GM23338 (cell line): ENCODE data around the gene TMEM116. TPM values are rescaled to one million over a fixed set of nuclear protein-coding genes. Genes with fewer than 3 reads are reported as not detected.

Experiments used
- ATAC-seq: fragments of 200-7000 bp; cut with Tn5 transposase; 3 replicates; pipeline ENCODE4 v1.9.1; 2020
- DNase-seq: peaks from one replicate; pipeline ENCODE4 v3.0.0-alpha.2; 2015; ENCODE audit warnings: low spot score
- H2AFZ ChIP-seq: fragments of 200-600 bp; sonication (generic); 2 replicates; pipeline ENCODE4 v1.8.0; 2016; ENCODE audit warnings: antibody characterized with exemption, mild to moderate bottlenecking, moderate library complexity
- H3F3A ChIP-seq: fragments of 200-600 bp; sonication (generic); replicated peaks from 2 replicates; pipeline ENCODE4 v1.8.0; 2017; ENCODE audit warnings: antibody characterized with exemption, mixed run types, low read depth
- H3K27ac ChIP-seq: fragments of 200-600 bp; sonication (generic); 2 replicates; pipeline ENCODE4 v1.6.1; 2016; ENCODE audit warnings: low read depth
- H3K27me3 ChIP-seq: fragments of 200-600 bp; sonication (generic); 2 replicates; pipeline ENCODE4 v1.8.0; 2016; ENCODE audit warnings: mild to moderate bottlenecking, mixed run types, moderate library complexity; ENCODE audit not compliant: insufficient read depth
- H3K36me3 ChIP-seq: fragments of 200-600 bp; sonication (generic); 2 replicates; pipeline ENCODE4 v1.8.0; 2016; ENCODE audit warnings: mild to moderate bottlenecking; ENCODE audit not compliant: insufficient read depth
- H3K4me1 ChIP-seq: fragments of 200-600 bp; sonication (generic); 2 replicates; pipeline ENCODE4 v1.8.0; 2016; ENCODE audit warnings: mild to moderate bottlenecking, moderate library complexity; ENCODE audit not compliant: insufficient read depth
- H3K4me2 ChIP-seq: fragments of 200-600 bp; sonication (generic); 2 replicates; pipeline ENCODE4 v1.7.1; 2017; ENCODE audit warnings: mixed run types
- H3K4me3 ChIP-seq: fragments of 200-600 bp; sonication (generic); 2 replicates; pipeline ENCODE4 v1.6.1; 2016; ENCODE audit warnings: mixed run types
- H3K79me2 ChIP-seq: fragments of 200-600 bp; sonication (generic); replicated peaks from 2 replicates; pipeline ENCODE4 v1.8.0; 2017; ENCODE audit warnings: mild to moderate bottlenecking; ENCODE audit not compliant: insufficient read depth
- H3K9me2 ChIP-seq: fragments of 200-600 bp; sonication (generic); 2 replicates; pipeline ENCODE4 v1.8.0; 2017; ENCODE audit not compliant: insufficient read depth
- H4K20me1 ChIP-seq: fragments of 200-600 bp; sonication (generic); replicated peaks from 2 replicates; pipeline ENCODE4 v1.8.0; 2017; ENCODE audit warnings: mild to moderate bottlenecking; ENCODE audit not compliant: insufficient read depth
- H3K27ac Mint-ChIP-seq: 2 replicates; pipeline ENCODE4 v1.8.0; 2020; ENCODE audit warnings: inconsistent platforms, mild to moderate bottlenecking, moderate library complexity, mixed read lengths
- H3K27me3 Mint-ChIP-seq: 3 replicates; pipeline ENCODE4 v1.8.0; 2022; ENCODE audit warnings: low read depth, mild to moderate bottlenecking, moderate library complexity, mixed read lengths, inconsistent platforms; ENCODE audit not compliant: insufficient read depth, poor library complexity
- H3K36me3 Mint-ChIP-seq: 3 replicates; pipeline ENCODE4 v1.8.0; 2021; ENCODE audit warnings: low read depth, mild to moderate bottlenecking, inconsistent platforms, moderate library complexity, mixed read lengths
- H3K4me1 Mint-ChIP-seq: 3 replicates; pipeline ENCODE4 v1.8.0; 2020; ENCODE audit warnings: mild to moderate bottlenecking, inconsistent platforms, mixed read lengths
- H3K4me3 Mint-ChIP-seq: 3 replicates; pipeline ENCODE4 v1.8.0; 2021; ENCODE audit warnings: moderate library complexity, mild to moderate bottlenecking, inconsistent platforms, mixed read lengths
- H3K9me3 Mint-ChIP-seq: 3 replicates; pipeline ENCODE4 v1.8.0; 2020; ENCODE audit warnings: moderate library complexity, mild to moderate bottlenecking, inconsistent platforms, mixed read lengths
- EZH2 ChIP-seq: fragments of 200-600 bp; sonication (generic); IDR thresholded peaks from one replicate; pipeline ENCODE4 v1.8.0; 2017; ENCODE audit warnings: antibody characterized with exemption, mild to moderate bottlenecking, low read depth; ENCODE audit not compliant: unreplicated experiment
- JUNB ChIP-seq: IDR thresholded peaks from one replicate; pipeline ENCODE4 v1.6.1; 2016; ENCODE audit warnings: antibody characterized with exemption; ENCODE audit not compliant: unreplicated experiment
- NANOG ChIP-seq: IDR thresholded peaks from 2 replicates; pipeline ENCODE4 v1.6.1; 2016; ENCODE audit warnings: antibody characterized with exemption, borderline replicate concordance
- STAT1 ChIP-seq: IDR thresholded peaks from one replicate; pipeline ENCODE4 v1.6.1; 2016; ENCODE audit warnings: antibody characterized with exemption; ENCODE audit not compliant: unreplicated experiment
- ZNF114 ChIP-seq: fragments of 250-450 bp; sonication (Bioruptor Pico); IDR thresholded peaks from 2 replicates; pipeline ENCODE4 v1.5.0; 2020; ENCODE audit warnings: mild to moderate bottlenecking, moderate library complexity
- ZNF331 ChIP-seq: fragments of 250-450 bp; sonication (Bioruptor Pico); IDR thresholded peaks from 2 replicates; pipeline ENCODE4 v1.5.0; 2020; ENCODE audit warnings: low read depth, mild to moderate bottlenecking, moderate library complexity
- polyA plus RNA-seq: library from polyadenylated mRNA; unstranded; fragments of >200 nt; fragmentation: Nextera tagmentation; extraction: Ambion mirVana; gene quantifications from 2 replicates; pipeline ENCODE4 v1.2.1, GENCODE V29; 2016
- total RNA-seq: library from RNA; depleted of rRNA; stranded (reverse); fragments of >200 nt; shearing (Covaris generic); gene quantifications from 2 replicates; pipeline ENCODE4 v1.2.3, GENCODE V29; 2014
- TF ChIP-seq, protein P1 (sequence below): IDR thresholded peaks from 2 replicates; pipeline ENCODE4 v1.6.1; 2016; ENCODE audit warnings: antibody characterized with exemption
- TF ChIP-seq, protein P2 (sequence below): fragments of 250-450 bp; sonication (Bioruptor Pico); IDR thresholded peaks from 2 replicates; pipeline ENCODE4 v1.5.0; 2020; ENCODE audit warnings: mild to moderate bottlenecking, moderate library complexity
- TF ChIP-seq, protein P3 (sequence below): IDR thresholded peaks from one replicate; pipeline ENCODE4 v1.6.1; 2018; ENCODE audit warnings: antibody characterized with exemption; ENCODE audit not compliant: unreplicated experiment

Gene TMEM116
- total and polyA plus RNA-seq, 2 experiments from 2014 or later: 8.0 to 10.4 TPM

DNA sequence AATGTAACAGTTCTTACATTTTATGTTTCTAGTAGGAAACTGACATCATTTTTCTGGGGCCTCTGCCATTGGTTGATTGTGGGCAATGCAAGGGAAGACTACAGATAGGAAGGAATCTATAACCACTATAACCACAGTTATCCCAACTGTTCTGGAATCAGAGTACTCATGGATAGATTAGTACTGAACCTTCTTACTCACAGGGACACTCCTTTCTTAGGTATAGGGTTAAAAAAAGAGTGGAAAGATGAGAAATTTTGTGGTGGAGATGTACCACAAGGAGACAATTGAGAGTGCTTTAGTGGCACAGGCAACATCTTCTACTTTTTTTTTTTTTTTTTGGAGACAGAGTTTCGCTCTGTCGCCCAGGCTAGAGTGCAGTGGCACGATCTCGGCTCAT, 21.0 kb downstream of the TMEM116 start (continued):
- TF ChIP-seq, protein P1, sequence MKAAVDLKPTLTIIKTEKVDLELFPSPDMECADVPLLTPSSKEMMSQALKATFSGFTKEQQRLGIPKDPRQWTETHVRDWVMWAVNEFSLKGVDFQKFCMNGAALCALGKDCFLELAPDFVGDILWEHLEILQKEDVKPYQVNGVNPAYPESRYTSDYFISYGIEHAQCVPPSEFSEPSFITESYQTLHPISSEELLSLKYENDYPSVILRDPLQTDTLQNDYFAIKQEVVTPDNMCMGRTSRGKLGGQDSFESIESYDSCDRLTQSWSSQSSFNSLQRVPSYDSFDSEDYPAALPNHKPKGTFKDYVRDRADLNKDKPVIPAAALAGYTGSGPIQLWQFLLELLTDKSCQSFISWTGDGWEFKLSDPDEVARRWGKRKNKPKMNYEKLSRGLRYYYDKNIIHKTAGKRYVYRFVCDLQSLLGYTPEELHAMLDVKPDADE: no peak
- no peak for TF ChIP-seq STAT1
- no peak for TF ChIP-seq NANOG
- TF ChIP-seq, protein P2, sequence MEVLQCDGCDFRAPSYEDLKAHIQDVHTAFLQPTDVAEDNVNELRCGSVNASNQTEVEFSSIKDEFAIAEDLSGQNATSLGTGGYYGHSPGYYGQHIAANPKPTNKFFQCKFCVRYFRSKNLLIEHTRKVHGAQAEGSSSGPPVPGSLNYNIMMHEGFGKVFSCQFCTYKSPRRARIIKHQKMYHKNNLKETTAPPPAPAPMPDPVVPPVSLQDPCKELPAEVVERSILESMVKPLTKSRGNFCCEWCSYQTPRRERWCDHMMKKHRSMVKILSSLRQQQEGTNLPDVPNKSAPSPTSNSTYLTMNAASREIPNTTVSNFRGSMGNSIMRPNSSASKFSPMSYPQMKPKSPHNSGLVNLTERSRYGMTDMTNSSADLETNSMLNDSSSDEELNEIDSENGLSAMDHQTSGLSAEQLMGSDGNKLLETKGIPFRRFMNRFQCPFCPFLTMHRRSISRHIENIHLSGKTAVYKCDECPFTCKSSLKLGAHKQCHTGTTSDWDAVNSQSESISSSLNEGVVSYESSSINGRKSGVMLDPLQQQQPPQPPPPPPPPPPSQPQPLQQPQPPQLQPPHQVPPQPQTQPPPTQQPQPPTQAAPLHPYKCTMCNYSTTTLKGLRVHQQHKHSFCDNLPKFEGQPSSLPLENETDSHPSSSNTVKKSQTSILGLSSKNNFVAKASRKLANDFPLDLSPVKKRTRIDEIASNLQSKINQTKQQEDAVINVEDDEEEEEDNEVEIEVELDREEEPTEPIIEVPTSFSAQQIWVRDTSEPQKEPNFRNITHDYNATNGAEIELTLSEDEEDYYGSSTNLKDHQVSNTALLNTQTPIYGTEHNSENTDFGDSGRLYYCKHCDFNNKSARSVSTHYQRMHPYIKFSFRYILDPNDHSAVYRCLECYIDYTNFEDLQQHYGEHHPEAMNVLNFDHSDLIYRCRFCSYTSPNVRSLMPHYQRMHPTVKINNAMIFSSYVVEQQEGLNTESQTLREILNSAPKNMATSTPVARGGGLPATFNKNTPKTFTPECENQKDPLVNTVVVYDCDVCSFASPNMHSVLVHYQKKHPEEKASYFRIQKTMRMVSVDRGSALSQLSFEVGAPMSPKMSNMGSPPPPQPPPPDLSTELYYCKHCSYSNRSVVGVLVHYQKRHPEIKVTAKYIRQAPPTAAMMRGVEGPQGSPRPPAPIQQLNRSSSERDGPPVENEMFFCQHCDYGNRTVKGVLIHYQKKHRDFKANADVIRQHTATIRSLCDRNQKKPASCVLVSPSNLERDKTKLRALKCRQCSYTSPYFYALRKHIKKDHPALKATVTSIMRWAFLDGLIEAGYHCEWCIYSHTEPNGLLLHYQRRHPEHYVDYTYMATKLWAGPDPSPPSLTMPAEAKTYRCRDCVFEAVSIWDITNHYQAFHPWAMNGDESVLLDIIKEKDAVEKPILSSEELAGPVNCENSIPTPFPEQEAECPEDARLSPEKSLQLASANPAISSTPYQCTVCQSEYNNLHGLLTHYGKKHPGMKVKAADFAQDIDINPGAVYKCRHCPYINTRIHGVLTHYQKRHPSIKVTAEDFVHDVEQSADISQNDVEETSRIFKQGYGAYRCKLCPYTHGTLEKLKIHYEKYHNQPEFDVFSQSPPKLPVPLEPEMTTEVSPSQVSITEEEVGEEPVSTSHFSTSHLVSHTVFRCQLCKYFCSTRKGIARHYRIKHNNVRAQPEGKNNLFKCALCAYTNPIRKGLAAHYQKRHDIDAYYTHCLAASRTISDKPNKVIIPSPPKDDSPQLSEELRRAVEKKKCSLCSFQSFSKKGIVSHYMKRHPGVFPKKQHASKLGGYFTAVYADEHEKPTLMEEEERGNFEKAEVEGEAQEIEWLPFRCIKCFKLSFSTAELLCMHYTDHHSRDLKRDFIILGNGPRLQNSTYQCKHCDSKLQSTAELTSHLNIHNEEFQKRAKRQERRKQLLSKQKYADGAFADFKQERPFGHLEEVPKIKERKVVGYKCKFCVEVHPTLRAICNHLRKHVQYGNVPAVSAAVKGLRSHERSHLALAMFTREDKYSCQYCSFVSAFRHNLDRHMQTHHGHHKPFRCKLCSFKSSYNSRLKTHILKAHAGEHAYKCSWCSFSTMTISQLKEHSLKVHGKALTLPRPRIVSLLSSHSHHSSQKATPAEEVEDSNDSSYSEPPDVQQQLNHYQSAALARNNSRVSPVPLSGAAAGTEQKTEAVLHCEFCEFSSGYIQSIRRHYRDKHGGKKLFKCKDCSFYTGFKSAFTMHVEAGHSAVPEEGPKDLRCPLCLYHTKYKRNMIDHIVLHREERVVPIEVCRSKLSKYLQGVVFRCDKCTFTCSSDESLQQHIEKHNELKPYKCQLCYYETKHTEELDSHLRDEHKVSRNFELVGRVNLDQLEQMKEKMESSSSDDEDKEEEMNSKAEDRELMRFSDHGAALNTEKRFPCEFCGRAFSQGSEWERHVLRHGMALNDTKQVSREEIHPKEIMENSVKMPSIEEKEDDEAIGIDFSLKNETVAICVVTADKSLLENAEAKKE: no peak

DNA sequence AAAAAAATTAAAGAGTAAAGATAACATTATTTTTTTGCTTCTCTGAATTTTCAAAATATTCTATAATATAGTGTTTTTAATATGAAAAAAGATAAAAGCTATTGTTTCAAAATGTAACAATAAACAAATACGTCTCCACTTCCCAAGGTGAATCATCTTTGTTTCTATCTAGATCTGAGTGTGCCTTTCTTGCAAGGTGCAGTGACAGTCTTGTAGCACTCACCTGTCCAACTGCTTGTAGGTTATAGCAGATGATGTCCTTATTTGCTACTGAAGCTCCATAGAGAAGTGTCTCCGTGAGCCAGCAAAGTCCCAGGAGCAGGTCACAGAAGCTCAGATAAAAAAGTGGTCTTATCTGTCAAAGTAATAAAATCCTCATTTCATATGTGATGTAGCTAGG, 21.4 kb downstream of the TMEM116 start:
- H3K27me3 Mint-ChIP-seq: peaks cover 2% of the 10 kb centered on the region
- Histone ChIP-seq H3K27me3 (no peaks in the 10 kb centered on the region), H3K4me1 (no peaks in the 10 kb centered on the region), H4K20me1 (no peaks in the 10 kb centered on the region), H3K27ac (no peak overlapping the region), H3F3A (no peaks in the 10 kb centered on the region), H3K79me2 (no peaks in the 10 kb centered on the region), H2AFZ (no peak overlapping the region), H3K9me2 (no peaks in the 10 kb centered on the region), H3K4me2 (no peak overlapping the region), H3K4me3 (no peak overlapping the region), H3K36me3 (0 out of 2 replicates have a peak, but pooled peaks cover 3% of the 10 kb centered on the region)
- H3K36me3 Mint-ChIP-seq: no peaks in the 10 kb centered on the region
- H3K4me3 Mint-ChIP-seq: no peak overlapping the region
- ATAC-seq (no peak), DNase-seq (no peak)
- H3K27ac Mint-ChIP-seq: no peak overlapping the region
- H3K9me3 Mint-ChIP-seq: no peaks in the 10 kb centered on the region
- peaks cover 8% of the 10 kb centered on the region for H3K4me1 Mint-ChIP-seq
- TF ChIP-seq, protein P3, sequence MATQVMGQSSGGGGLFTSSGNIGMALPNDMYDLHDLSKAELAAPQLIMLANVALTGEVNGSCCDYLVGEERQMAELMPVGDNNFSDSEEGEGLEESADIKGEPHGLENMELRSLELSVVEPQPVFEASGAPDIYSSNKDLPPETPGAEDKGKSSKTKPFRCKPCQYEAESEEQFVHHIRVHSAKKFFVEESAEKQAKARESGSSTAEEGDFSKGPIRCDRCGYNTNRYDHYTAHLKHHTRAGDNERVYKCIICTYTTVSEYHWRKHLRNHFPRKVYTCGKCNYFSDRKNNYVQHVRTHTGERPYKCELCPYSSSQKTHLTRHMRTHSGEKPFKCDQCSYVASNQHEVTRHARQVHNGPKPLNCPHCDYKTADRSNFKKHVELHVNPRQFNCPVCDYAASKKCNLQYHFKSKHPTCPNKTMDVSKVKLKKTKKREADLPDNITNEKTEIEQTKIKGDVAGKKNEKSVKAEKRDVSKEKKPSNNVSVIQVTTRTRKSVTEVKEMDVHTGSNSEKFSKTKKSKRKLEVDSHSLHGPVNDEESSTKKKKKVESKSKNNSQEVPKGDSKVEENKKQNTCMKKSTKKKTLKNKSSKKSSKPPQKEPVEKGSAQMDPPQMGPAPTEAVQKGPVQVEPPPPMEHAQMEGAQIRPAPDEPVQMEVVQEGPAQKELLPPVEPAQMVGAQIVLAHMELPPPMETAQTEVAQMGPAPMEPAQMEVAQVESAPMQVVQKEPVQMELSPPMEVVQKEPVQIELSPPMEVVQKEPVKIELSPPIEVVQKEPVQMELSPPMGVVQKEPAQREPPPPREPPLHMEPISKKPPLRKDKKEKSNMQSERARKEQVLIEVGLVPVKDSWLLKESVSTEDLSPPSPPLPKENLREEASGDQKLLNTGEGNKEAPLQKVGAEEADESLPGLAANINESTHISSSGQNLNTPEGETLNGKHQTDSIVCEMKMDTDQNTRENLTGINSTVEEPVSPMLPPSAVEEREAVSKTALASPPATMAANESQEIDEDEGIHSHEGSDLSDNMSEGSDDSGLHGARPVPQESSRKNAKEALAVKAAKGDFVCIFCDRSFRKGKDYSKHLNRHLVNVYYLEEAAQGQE: no peak
- TF ChIP-seq EZH2 (no peak), ZNF114 (no peak), ZNF331 (no peak), JUNB (no peak)
